ENCODE data around the gene MAMSTR.
A peak's percentile ranks its signal among the peaks of the same experiment; 100 is the strongest.
"Not testable (repeated sequence)": the region's sequence is repeated elsewhere in the genome, so short reads cannot be mapped to it uniquely, and the experiment has no call there.

MAMSTR gene

GRCh38 chr19:48719263-48720171, at the start of gene MAMSTR:
MAMSTR (minus strand) TSS chr19:48719725; CDS start chr19:48719031, 694 bp downstream.
- peak; percentile 74 for DNase-seq

- DNase-seq, result no peak
Measured at GRCh38 chr19:48768994-48769713, 49.6 kb upstream of the MAMSTR start.

DNA sequence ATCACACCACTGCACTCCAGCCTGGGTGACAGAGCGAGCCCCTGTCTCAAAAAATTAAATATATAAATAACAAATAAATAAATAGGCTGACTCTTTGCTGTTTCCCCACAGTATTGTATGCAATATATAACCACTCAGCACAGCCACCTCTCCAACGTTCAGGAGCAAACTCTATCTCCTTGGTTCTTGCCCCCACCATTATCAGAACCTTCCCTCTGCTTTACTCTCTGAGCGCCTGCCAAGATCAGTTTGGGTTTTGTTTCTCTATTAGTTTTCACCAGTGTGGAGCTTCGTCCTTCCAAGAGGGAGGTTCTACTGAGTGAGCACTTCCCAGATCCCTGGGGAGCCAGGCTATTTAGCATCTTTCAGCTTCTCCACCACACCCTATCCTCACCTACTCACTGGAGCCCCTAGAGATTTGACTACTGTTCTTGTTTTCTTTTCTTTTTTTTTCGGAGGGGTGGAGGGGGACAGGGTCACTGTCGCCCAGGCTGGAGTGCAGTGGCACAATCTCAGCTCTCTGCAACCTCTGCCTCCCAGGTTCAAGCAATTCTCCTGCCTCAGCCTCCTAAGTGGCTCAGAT, 48.7 kb upstream of the MAMSTR start:
- not testable (repeated sequence) for DNase-seq

DNA sequence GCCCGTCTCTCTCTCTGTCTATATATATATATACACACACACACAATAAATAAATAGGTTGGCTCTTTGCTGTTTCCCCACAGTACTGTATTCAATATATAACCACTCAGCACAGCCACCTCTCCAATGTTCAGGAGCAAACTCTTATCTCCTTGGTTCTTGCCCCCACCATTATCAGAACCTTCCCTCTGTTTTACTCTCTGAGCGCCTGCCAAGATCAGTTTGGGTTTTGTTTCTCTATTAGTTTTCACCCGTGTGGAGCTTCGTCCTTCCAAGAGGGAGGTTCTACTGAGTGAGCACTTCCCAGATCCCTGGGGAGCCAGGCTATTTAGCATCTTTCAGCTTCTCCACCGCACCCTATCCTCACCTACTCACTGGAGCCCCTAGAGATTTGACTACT, 46.3 kb upstream of the MAMSTR start:
- DNase-seq, result not testable (repeated sequence)

DNA sequence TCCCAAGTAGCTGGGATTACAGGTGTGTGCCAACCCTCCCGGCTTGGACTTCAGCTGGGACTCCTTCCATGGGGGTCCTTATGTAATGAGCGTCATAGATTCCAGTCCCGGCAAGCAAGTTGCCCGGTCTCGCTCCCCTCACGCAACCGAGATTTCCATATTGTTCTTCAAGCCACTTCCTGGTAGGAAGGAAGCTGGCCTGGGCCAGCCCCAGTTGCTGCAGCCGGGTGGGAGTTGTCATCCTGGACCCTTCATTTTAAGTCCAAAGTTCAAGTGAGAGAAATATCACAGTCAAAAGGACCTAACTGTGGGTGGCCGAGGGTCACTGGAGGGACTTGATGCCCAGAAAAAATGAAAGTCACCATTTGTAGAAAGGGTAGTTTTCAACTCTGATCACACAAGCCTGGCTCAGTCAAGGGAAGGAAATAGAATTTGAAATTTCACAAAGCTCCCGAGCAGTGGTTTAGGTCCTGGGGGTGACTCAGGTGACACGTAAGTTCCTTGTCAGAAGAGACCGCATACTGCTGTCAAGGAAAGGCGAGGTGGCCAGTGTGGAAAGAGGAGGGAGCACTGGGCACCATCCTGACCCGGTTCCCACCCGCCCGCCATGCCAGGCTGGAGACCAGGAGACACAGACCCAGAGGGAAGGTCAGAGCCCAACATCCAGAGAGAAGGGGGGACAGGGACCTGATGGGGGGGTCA, 41.1 kb upstream of the MAMSTR start:
- DNase-seq, result no peak

DNA sequence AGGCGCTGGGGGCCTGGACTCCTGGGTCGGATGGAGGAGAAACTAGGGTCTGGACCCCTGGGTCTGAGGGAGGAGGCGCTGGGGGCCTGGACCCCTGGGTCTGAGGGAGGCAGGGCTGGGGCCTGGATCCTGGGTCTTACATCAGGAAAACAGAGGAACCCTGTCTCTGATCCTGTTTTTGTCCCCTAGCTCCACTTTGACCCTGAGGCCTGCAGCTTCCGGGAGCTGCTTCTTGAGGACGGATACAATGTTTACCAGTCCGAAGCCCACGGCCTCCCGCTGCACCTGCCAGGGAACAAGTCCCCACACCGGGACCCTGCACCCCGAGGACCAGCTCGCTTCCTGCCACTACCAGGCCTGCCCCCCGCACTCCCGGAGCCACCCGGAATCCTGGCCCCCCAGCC, 38.2 kb upstream of the MAMSTR start:
- no peak for DNase-seq

- DNase-seq, result no peak
Measured at GRCh38 chr19:48757089-48757675, 37.7 kb upstream of the MAMSTR start.

- DNase-seq, result no peak
Measured at GRCh38 chr19:48756686-48757085, 37.2 kb upstream of the MAMSTR start.

- DNase-seq, result no peak
Measured at GRCh38 chr19:48756212-48756611, 36.7 kb upstream of the MAMSTR start.

- DNase-seq, result no peak
Measured at GRCh38 chr19:48755787-48756186, 36.3 kb upstream of the MAMSTR start.

GRCh38 chr19:48755084-48755641, 35.6 kb upstream of the MAMSTR start, which contains the start of gene FGF21:
FGF21 (plus strand) TSS chr19:48755524; CDS start chr19:48756237, 713 bp downstream.
- DNase-seq, result no peak

GRCh38 chr19:48752496-48753365, 33.2 kb upstream of the MAMSTR start, which contains the start of gene FUT1:
FUT1 (minus strand) TSS chr19:48752641; CDS start chr19:48751281, 1,360 bp downstream.
- DNase-seq, result peak; percentile 56

DNA sequence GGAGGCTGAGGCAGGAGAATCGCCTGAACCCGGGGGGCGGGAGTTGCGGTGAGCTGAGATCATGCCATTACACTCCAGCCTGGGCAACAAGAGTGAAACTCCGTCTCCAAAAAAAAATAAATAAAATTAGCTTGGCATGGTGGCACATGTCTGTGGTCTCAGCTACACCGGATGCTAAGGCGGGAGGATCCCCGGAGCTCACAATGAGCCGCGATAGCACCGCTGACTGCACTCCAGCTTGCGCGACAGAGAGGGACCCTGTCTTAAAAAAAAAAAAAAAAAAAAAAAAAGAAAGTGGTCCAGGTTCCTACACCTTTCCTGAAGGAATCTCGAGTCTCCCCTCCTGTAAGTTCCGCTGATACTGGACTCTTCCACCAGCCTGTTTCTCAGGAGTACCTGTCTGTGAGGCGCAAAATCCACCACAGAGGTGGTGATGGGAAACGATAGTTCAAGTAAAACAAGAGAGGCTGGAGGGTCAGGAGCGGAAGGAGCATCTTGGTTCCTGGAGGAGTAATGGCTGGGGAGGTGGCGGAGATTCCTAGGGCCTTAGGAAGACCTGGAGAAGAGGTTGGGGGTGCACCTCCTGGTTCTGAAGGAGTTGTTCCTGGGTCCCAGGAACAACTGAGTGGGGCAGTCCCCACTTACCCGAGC, 32.4 kb upstream of the MAMSTR start:
- DNase-seq, result no peak

- DNase-seq, result no peak
Measured at GRCh38 chr19:48750771-48751504, 31.4 kb upstream of the MAMSTR start.

- no peak for DNase-seq
Measured at GRCh38 chr19:48750351-48750750, 30.8 kb upstream of the MAMSTR start.

DNA sequence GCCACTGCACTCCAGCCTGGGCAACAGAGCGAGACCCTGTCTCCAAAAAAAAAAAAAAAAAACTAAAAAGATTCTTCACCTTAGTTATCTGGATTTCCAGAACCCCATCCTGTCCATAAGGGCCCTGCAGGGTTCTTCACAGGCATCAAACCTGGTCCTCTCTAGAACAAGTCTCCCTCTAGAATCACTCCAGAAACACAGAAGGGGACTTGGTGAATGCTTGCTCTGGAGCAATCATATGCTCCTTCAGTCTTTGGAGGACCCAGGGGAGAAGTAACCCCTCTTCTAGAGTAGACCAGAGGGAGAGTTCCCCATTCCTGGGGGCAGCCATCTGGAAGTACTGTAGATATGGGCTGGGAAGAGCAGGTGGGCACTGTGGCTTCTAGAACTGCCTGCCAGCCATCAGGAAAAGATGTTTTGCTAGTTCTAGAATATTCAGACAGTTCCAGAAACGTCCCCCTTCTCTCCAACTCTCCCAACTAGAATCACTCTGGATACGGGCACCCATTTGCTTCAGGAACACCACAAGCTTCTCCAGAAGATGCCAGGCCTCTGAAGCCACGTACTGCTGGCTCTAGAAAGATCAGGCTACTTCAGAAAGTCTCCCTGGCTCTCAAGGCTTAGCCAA, 30.2 kb upstream of the MAMSTR start:
- DNase-seq, result no peak

GRCh38 chr19:48746738-48747575, 27.4 kb upstream of the MAMSTR start, which contains the start of gene IZUMO1:
IZUMO1 (minus strand) TSS chr19:48746909; CDS start chr19:48745859, 1,050 bp downstream.
- DNase-seq, result peak; percentile 86

- no peak for DNase-seq
Measured at GRCh38 chr19:48746110-48746509, 26.6 kb upstream of the MAMSTR start.

Measured in left hindlimb (tissue), 1 donor.